Body of pancreas (tissue), 4 donors: ENCODE measurements around the gene SLC25A1. TPM values are rescaled to one million over a fixed set of nuclear protein-coding genes. Genes with fewer than 3 reads are reported as not detected.

Experiments
- ATAC-seq: fragments of 150-250 bp; one replicate; pipeline ENCODE4 v1.9.1; 2016
- DNase-seq, 4 donors: peaks; one replicate each; pipeline ENCODE4 v3.0.0-alpha.2; 2019
- H3K27ac ChIP-seq, 4 donors: fragments of 200-600 bp; sonication (generic); 1 replicate in 3 of 4; 2 replicates in 1 of 4; pipeline versions ENCODE4 v1.5.1 to v1.6.1; 2016 to 2019; ENCODE audit warnings: mild to moderate bottlenecking in 1 of 4, mixed read lengths in 1 of 4, moderate library complexity in 1 of 4
- H3K27me3 ChIP-seq, 2 donors: fragments of 200-600 bp; sonication (generic); one replicate each; pipeline ENCODE4 v1.6.0; 2016; ENCODE audit warnings: mild to moderate bottlenecking in 1 of 2
- H3K36me3 ChIP-seq, 2 donors: fragments of 200-600 bp; sonication (generic); replicated peaks in 1 of 2; 2 replicates each; pipeline ENCODE4 v1.5.1; 2016; ENCODE audit warnings: low read depth in 2 of 2; ENCODE audit not compliant: insufficient read depth in 1 of 2
- H3K4me1 ChIP-seq: fragments of 200-600 bp; sonication (generic); one replicate; pipeline ENCODE4 v1.6.0; 2016
- H3K4me3 ChIP-seq, 2 donors: fragments of 200-600 bp; sonication (generic); 1 replicate in 1 of 2; 2 replicates in 1 of 2; pipeline ENCODE4 v1.5.1; 2016 to 2019
- H3K9me3 ChIP-seq, 3 donors: fragments of 200-600 bp; sonication (generic); 1 replicate in 2 of 3; 2 replicates in 1 of 3; pipeline ENCODE4 v1.5.1; 2016
- CTCF ChIP-seq, 7 experiments: fragments of 450-650 bp in 4 of 7; fragments of 200-600 bp in 3 of 7; sonication (generic) in 3 of 7; IDR thresholded peaks; one replicate each; pipeline ENCODE4 v1.5.1; 2016 to 2019; ENCODE audit warnings: antibody characterized with exemption in 7 of 7
- POLR2A ChIP-seq, 3 donors: fragments of 450-650 bp; IDR thresholded peaks; one replicate each; pipeline ENCODE4 v1.6.1; 2016; ENCODE audit warnings: antibody characterized with exemption in 3 of 3, mild to moderate bottlenecking in 2 of 3
- whole genome bisulfite sequencing, 2 donors: methylation state at CpG; one replicate each; pipeline ENCODE4 v1.1.5; 2017; 5-methylcytosine and 5-hydroxymethylcytosine counted together
- intact Hi-C: fragments of 100-400 bp; cut with DNase I; formaldehyde crosslinking; loops from one replicate; pipeline ENCODE4 v1.15.1; 2023
- total RNA-seq, 2 donors: library from RNA; depleted of rRNA; stranded (reverse); fragments of >200 nt; gene quantifications; one replicate each; pipeline ENCODE4 v1.1.0, GENCODE V29; 2016

Gene SLC25A1
- total RNA-seq, 2 donors from 2014 or later = 39.7 to 87.0 TPM

- Histone ChIP-seq H3K36me3 (peaks cover 0 to 27% of the 10 kb centered on the region in 2 donors), H3K9me3 (no peaks in the 10 kb centered on the region), H3K4me3 (no peak overlapping the region), H3K4me1 (peaks cover 3% of the 10 kb centered on the region), H3K27me3 (no peaks in the 10 kb centered on the region), H3K27ac (no peak overlapping the region)
- 89 to 96% methylated on average over 11 to 15 of the region's 15 CpGs for WGBS, 2 donors
- DNase-seq (no peak), ATAC-seq (no peak)
- TF ChIP-seq CTCF (IDR thresholded peaks at IDR 0.05) (no peak), POLR2A (IDR thresholded peaks at IDR 0.05) (no peak)
- intact Hi-C loops = no loop called here
Measured at GRCh38 chr22:19138217-19139000, 40.1 kb downstream of the SLC25A1 start.

GRCh38 chr22:19137384-19138216 is 40.9 kb downstream of the SLC25A1 start:
- Histone ChIP-seq H3K27me3 (no peaks in the 10 kb centered on the region), H3K36me3 (peaks cover 0 to 27% of the 10 kb centered on the region in 2 donors), H3K4me1 (no peaks in the 10 kb centered on the region), H3K4me3 (no peak overlapping the region), H3K27ac (no peak overlapping the region), H3K9me3 (no peaks in the 10 kb centered on the region)
- intact Hi-C loops = no loop called here
- no peak for TF ChIP-seq POLR2A (IDR thresholded peaks at IDR 0.05)
- TF ChIP-seq CTCF (IDR thresholded peaks at IDR 0.05) = no peak
- DNase-seq (no peak), ATAC-seq (no peak)
- WGBS, 2 donors = 87 to 90% methylated on average over 9 to 11 of the region's 11 CpGs

- no peaks in the 10 kb centered on the region for H3K27me3 ChIP-seq
- H3K4me3 ChIP-seq = no peak overlapping the region
- DNase-seq (no peak), ATAC-seq (no peak)
- intact Hi-C loops = no loop called here
- peaks cover 0 to 27% of the 10 kb centered on the region in 2 donors for H3K36me3 ChIP-seq
- TF ChIP-seq CTCF (IDR thresholded peaks at IDR 0.05) (no peak), POLR2A (IDR thresholded peaks at IDR 0.05) (no peak)
- no peaks in the 10 kb centered on the region for H3K9me3 ChIP-seq
- H3K4me1 ChIP-seq = no peaks in the 10 kb centered on the region
- no peak overlapping the region for H3K27ac ChIP-seq
- 94 to 100% methylated on average over 5 to 10 of the region's 10 CpGs for WGBS, 2 donors
Measured at GRCh38 chr22:19136915-19137314, 41.6 kb downstream of the SLC25A1 start.

- intact Hi-C loops = no loop called here
- WGBS, 2 donors = 86 to 90% methylated on average over 12 of the region's 18 CpGs
- Histone ChIP-seq H3K4me1 (no peaks in the 10 kb centered on the region), H3K27me3 (no peaks in the 10 kb centered on the region), H3K36me3 (peaks cover 0 to 23% of the 10 kb centered on the region in 2 donors), H3K4me3 (no peak overlapping the region), H3K9me3 (no peaks in the 10 kb centered on the region), H3K27ac (no peak overlapping the region)
- ATAC-seq = no peak
- TF ChIP-seq POLR2A (IDR thresholded peaks at IDR 0.05) (no peak), CTCF (IDR thresholded peaks at IDR 0.05) (no peak)
- DNase-seq = no peak
Measured at GRCh38 chr22:19134874-19135273, 43.7 kb downstream of the SLC25A1 start.
